Liver (tissue), 9 donors: ENCODE results near the gene NWD2. TPM values are rescaled to one million over a fixed set of nuclear protein-coding genes. Genes with fewer than 3 reads are reported as not detected.
A peak's percentile ranks its signal among the peaks of the same experiment; 100 is the strongest.

Experiments used
- DNase-seq: peaks from one replicate; pipeline ENCODE4 v3.0.0-alpha.2; 2017; ENCODE audit warnings: low spot score
- H3K27ac ChIP-seq, 2 donors: one replicate each; pipeline ENCODE4 v1.7.0; 2013; ENCODE audit warnings: inconsistent platforms in 2 of 2, low read length in 2 of 2, control low read depth in 1 of 2, low read depth in 1 of 2, mild to moderate bottlenecking in 1 of 2
- H3K27me3 ChIP-seq, 4 donors: one replicate each; pipeline versions ENCODE4 v1.6.1 to v1.7.0; 2013; ENCODE audit warnings: low read length in 3 of 4, inconsistent platforms in 1 of 4, mild to moderate bottlenecking in 1 of 4, moderate library complexity in 1 of 4; ENCODE audit not compliant: control insufficient read depth in 4 of 4, insufficient read depth in 4 of 4
- H3K36me3 ChIP-seq, 4 donors: one replicate each; pipeline versions ENCODE4 v1.6.1 to v1.7.0; 2013; ENCODE audit warnings: low read length in 3 of 4, mild to moderate bottlenecking in 3 of 4, low read depth in 1 of 4, moderate library complexity in 1 of 4; ENCODE audit not compliant: control insufficient read depth in 4 of 4, insufficient read depth in 3 of 4
- H3K4me1 ChIP-seq, 4 donors: one replicate each; pipeline versions ENCODE4 v1.6.1 to v1.7.0; 2013; ENCODE audit warnings: low read length in 3 of 4, mild to moderate bottlenecking in 3 of 4, moderate library complexity in 1 of 4; ENCODE audit not compliant: control insufficient read depth in 4 of 4, insufficient read depth in 4 of 4
- H3K4me3 ChIP-seq, 3 donors: one replicate each; pipeline versions ENCODE4 v1.6.1 to v1.7.0; 2013; ENCODE audit warnings: low read length in 3 of 3, control low read depth in 1 of 3, low read depth in 1 of 3, mild to moderate bottlenecking in 1 of 3
- H3K9ac ChIP-seq, 2 donors: one replicate each; pipeline ENCODE4 v1.7.0; 2013; ENCODE audit warnings: low read length in 2 of 2, mild to moderate bottlenecking in 2 of 2, moderate library complexity in 2 of 2, control low read depth in 1 of 2, low read depth in 1 of 2
- H3K9me3 ChIP-seq, 4 donors: one replicate each; pipeline versions ENCODE4 v1.6.1 to v1.7.0; 2013; ENCODE audit warnings: low read length in 3 of 4; ENCODE audit not compliant: control insufficient read depth in 4 of 4
- ATF3 ChIP-seq: IDR thresholded peaks from 2 replicates; pipeline ENCODE4 v1.6.1; 2016; ENCODE audit warnings: antibody characterized with exemption
- EGR1 ChIP-seq, 2 donors: IDR thresholded peaks; 2 replicates each; pipeline ENCODE4 v1.6.1; 2016 to 2018; ENCODE audit warnings: antibody characterized with exemption in 2 of 2, low read depth in 2 of 2
- FOXA1 ChIP-seq: IDR thresholded peaks from 2 replicates; pipeline ENCODE4 v1.6.1; 2016; ENCODE audit warnings: antibody characterized with exemption
- FOXA2 ChIP-seq: IDR thresholded peaks from 2 replicates; pipeline ENCODE4 v1.6.1; 2016; ENCODE audit warnings: antibody characterized with exemption
- GABPA ChIP-seq, 2 donors: IDR thresholded peaks in 1 of 2; conservative IDR thresholded peaks in 1 of 2; 2 replicates each; pipeline ENCODE4 v1.6.1; 2016; ENCODE audit warnings: antibody characterized with exemption in 2 of 2, mild to moderate bottlenecking in 1 of 2, moderate library complexity in 1 of 2
- HNF4A ChIP-seq, 2 donors: conservative IDR thresholded peaks; 2 replicates each; pipeline ENCODE4 v1.6.1; 2016; ENCODE audit warnings: antibody characterized with exemption in 2 of 2, mild to moderate bottlenecking in 2 of 2
- HNF4G ChIP-seq: IDR thresholded peaks from 2 replicates; pipeline ENCODE4 v1.6.1; 2016; ENCODE audit warnings: antibody characterized with exemption
- RAD21 ChIP-seq, 2 donors: IDR thresholded peaks; 2 replicates each; pipeline ENCODE4 v1.6.1; 2016; ENCODE audit warnings: antibody characterized with exemption in 2 of 2, mild to moderate bottlenecking in 2 of 2
- REST ChIP-seq: IDR thresholded peaks from 2 replicates; pipeline ENCODE4 v1.6.1; 2016; ENCODE audit warnings: antibody characterized with exemption, mild to moderate bottlenecking
- RXRA ChIP-seq, 2 donors: IDR thresholded peaks; 2 replicates each; pipeline ENCODE4 v1.6.1; 2017 to 2018; ENCODE audit warnings: antibody characterized with exemption in 2 of 2, mild to moderate bottlenecking in 1 of 2
- SP1 ChIP-seq: IDR thresholded peaks from 2 replicates; pipeline ENCODE4 v1.6.1; 2018; ENCODE audit warnings: antibody characterized with exemption, mild to moderate bottlenecking
- TAF1 ChIP-seq: conservative IDR thresholded peaks from 2 replicates; pipeline ENCODE4 v1.6.1; 2016; ENCODE audit warnings: antibody characterized with exemption, mild to moderate bottlenecking
- ZBTB33 ChIP-seq: IDR thresholded peaks from 2 replicates; pipeline ENCODE4 v1.6.1; 2016; ENCODE audit warnings: antibody characterized with exemption
- WGBS: extraction: QIAGEN DNeasy Blood & Tissue Kit; methylation state at CpG from one replicate; pipeline ENCODE4 v1.1.7; 2013; 5-methylcytosine and 5-hydroxymethylcytosine counted together
- polyA plus RNA-seq, 2 donors: library from polyadenylated mRNA; stranded (reverse) in 1 of 2; unstranded in 1 of 2; fragments of 200-250 nt in 1 of 2; fragments of >200 nt in 1 of 2; fragmentation: Nextera tagmentation in 1 of 2; extraction: Ambion mirVana in 1 of 2; gene quantifications; one replicate each; pipeline versions ENCODE4 v1.2.1 to v1.2.3, GENCODE V29; 2013 to 2015
- total RNA-seq, 2 donors: library from RNA; depleted of rRNA; stranded (reverse); fragments of >200 nt; gene quantifications; one replicate each; pipeline ENCODE4 v1.2.3, GENCODE V29; 2014
- TF ChIP-seq, protein P1 (sequence below): IDR thresholded peaks from 2 replicates; pipeline ENCODE4 v1.6.1; 2016; ENCODE audit warnings: antibody characterized with exemption
- TF ChIP-seq, protein P2 (sequence below): fragments of 150-350 bp; IDR thresholded peaks from 2 replicates; pipeline ENCODE4 v1.5.1; 2017; ENCODE audit warnings: improper control_type of control experiment, low read depth, low read length; ENCODE audit not compliant: missing input control
- donor health status: healthy.
- donor health status: healthy.
- donor health status: healthy.
- donor health status: healthy.
- donor health status: healthy.

Gene NWD2
- total and polyA plus RNA-seq, 4 donors = 0.08 to 0.37 TPM; not detected in 2

GRCh38 chr4:37389366-37389765 is 144.8 kb downstream of the NWD2 start:
- TF ChIP-seq RXRA (IDR thresholded peaks at IDR 0.05) (no peak), FOXA2 (no peak), RAD21 (IDR thresholded peaks at IDR 0.05) (no peak), HNF4A (conservative IDR thresholded peaks at IDR 0.05) (no peak), HNF4G (no peak), ZBTB33 (no peak), TAF1 (no peak)
- TF ChIP-seq, protein P1, sequence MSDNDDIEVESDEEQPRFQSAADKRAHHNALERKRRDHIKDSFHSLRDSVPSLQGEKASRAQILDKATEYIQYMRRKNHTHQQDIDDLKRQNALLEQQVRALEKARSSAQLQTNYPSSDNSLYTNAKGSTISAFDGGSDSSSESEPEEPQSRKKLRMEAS = no peak
- H3K27ac ChIP-seq = no peak overlapping the region
- H3K36me3 ChIP-seq = no peaks in the 10 kb centered on the region
- H3K27me3 ChIP-seq = no peaks in the 10 kb centered on the region
- H3K9ac ChIP-seq = no peak overlapping the region
- no peak for DNase-seq
- WGBS = 85% methylated on average over 7 of the region's 7 CpGs
- no peaks in the 10 kb centered on the region for H3K9me3 ChIP-seq
- no peak overlapping the region for H3K4me3 ChIP-seq
- peaks cover 1 to 10% (median 5%) of the 10 kb centered on the region in 4 donors for H3K4me1 ChIP-seq

DNA sequence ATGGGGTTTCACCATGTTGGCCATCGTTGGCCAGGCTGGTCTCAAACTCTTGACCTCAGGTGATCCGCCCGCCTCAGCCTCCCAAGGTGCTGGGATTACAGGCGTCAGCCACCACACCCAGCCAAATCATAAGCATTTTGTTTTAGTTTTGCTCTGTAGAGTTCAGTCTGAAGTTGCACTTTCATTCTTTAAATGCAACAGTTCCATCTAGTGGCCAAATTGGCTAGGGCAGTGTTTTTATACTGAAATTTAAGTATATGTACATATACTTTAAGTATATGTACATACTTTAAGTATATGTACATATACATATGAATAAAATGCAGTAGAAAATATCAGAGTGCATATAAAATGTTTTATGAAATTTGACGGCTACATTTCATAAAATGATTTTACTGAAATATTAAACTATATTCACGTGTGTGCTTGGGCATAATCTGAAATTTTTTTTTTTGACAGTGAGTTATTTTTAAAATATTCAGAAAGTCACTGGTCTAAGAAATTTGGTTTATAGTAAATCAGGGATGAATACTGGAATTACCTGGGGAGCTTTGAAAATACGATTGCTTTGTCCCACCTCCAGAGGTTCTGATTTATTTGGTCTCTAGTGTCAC is 145.5 kb downstream of the NWD2 start:
- TF ChIP-seq GABPA (IDR thresholded peaks at IDR 0.05 in 1 of 2, conservative IDR thresholded peaks at IDR 0.05 in 1 of 2) (no peak), HNF4A (conservative IDR thresholded peaks at IDR 0.05) (peak in 1 of 2 donors; percentile 18), RAD21 (IDR thresholded peaks at IDR 0.05) (peak; percentile 85 to 89), ATF3 (no peak), RXRA (IDR thresholded peaks at IDR 0.05) (peak in 1 of 2 donors; percentile 21)
- TF ChIP-seq, protein P2, sequence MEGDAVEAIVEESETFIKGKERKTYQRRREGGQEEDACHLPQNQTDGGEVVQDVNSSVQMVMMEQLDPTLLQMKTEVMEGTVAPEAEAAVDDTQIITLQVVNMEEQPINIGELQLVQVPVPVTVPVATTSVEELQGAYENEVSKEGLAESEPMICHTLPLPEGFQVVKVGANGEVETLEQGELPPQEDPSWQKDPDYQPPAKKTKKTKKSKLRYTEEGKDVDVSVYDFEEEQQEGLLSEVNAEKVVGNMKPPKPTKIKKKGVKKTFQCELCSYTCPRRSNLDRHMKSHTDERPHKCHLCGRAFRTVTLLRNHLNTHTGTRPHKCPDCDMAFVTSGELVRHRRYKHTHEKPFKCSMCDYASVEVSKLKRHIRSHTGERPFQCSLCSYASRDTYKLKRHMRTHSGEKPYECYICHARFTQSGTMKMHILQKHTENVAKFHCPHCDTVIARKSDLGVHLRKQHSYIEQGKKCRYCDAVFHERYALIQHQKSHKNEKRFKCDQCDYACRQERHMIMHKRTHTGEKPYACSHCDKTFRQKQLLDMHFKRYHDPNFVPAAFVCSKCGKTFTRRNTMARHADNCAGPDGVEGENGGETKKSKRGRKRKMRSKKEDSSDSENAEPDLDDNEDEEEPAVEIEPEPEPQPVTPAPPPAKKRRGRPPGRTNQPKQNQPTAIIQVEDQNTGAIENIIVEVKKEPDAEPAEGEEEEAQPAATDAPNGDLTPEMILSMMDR = peak; percentile 80
- 29% methylated on average over 7 of the region's 7 CpGs for WGBS

DNA sequence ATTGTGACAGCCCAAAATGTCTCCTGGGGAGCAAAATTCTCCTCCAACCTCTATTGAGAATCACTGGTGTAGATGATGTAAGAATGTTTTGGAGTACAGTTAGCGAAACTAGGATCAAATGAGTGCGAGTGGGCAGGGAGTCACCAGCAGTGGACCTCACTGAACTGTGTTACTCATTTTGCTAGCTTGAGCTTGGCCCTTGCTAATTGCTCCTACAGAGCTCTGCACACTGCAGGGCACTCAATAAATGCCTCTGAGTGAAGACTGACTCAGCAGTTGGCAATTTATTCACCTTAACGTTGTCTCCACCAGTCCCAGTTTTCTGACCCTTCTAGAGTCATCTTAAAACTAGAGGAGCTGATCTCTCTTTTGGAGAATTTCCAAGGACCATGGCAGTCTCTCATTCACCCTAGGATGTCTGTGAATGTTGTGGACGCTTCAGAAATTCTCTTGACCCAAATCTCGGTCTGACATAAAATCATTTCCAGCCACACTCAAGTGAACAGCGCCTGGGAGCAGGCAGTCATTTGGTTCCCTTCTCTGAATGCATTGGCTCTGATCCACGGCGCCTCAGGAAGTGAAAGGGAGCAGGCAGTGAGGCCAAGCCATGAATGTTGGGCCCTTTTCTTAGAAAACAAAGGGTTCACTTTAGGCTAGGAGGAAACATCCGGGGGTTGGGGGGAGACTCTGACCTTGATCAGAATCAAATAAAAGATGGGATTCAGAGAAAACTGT is 148.1 kb downstream of the NWD2 start:
- DNase-seq = no peak
- 66% methylated on average over 9 of the region's 9 CpGs for WGBS
- no peak overlapping the region for H3K9ac ChIP-seq

More for the DNA sequence above, 145.5 kb downstream of the NWD2 start:
- H3K4me3 ChIP-seq = no peak overlapping the region
- peaks cover 1 to 10% (median 5%) of the 10 kb centered on the region in 4 donors for H3K4me1 ChIP-seq
- no peak for DNase-seq
- H3K9me3 ChIP-seq = no peaks in the 10 kb centered on the region
- H3K36me3 ChIP-seq = no peaks in the 10 kb centered on the region
- H3K27me3 ChIP-seq = no peaks in the 10 kb centered on the region
- no peak overlapping the region for H3K9ac ChIP-seq
- no peak overlapping the region for H3K27ac ChIP-seq

More for the DNA sequence above, 148.1 kb downstream of the NWD2 start:
- Histone ChIP-seq H3K36me3 (no peaks in the 10 kb centered on the region), H3K27me3 (no peaks in the 10 kb centered on the region), H3K27ac (no peak overlapping the region), H3K9me3 (no peaks in the 10 kb centered on the region), H3K4me1 (peaks cover 1 to 10% (median 5%) of the 10 kb centered on the region in 4 donors), H3K4me3 (no peak overlapping the region)
- TF ChIP-seq EGR1 (IDR thresholded peaks at IDR 0.05; ENCODE audit: low read depth in 2 of 2) (no peak), FOXA2 (no peak), FOXA1 (no peak), SP1 (no peak), REST (no peak), RXRA (IDR thresholded peaks at IDR 0.05) (no peak)
- TF ChIP-seq, protein P2 = no peak
